Activated gamma-delta T cell treated with Interleukin-2 at 50 U/mL for 16 hours (primary cell): ENCODE results near the gene COMMD9.

Source experiments
- DNase-seq: peaks from one replicate; pipeline ENCODE4 v3.0.0-alpha.2; 2020

Gene COMMD9

GRCh38 chr11:36251823-36252222, 37.4 kb downstream of the COMMD9 start:
- no peak for DNase-seq

GRCh38 chr11:36249246-36249645, 40.0 kb downstream of the COMMD9 start:
- DNase-seq, result no peak

- no peak for DNase-seq
These were observed 40.8 kb downstream of the COMMD9 start for GRCh38 chr11:36248436-36248835.

GRCh38 chr11:36247493-36247892, 41.7 kb downstream of the COMMD9 start:
- no peak for DNase-seq

- DNase-seq, result no peak
These were observed 45.6 kb downstream of the COMMD9 start for GRCh38 chr11:36243641-36244040.

- no peak for DNase-seq
These were observed 47.7 kb downstream of the COMMD9 start for GRCh38 chr11:36241497-36241896.

GRCh38 chr11:36240801-36241200, 48.4 kb downstream of the COMMD9 start:
- no peak for DNase-seq

- DNase-seq, result no peak
These were observed 49.1 kb downstream of the COMMD9 start for GRCh38 chr11:36240173-36240572.

- DNase-seq, result no peak
These were observed 49.6 kb downstream of the COMMD9 start for GRCh38 chr11:36239636-36240035.

GRCh38 chr11:36238881-36239280, 50.3 kb downstream of the COMMD9 start:
- DNase-seq, result no peak

GRCh38 chr11:36238036-36238631, 51.1 kb downstream of the COMMD9 start:
- no peak for DNase-seq

GRCh38 chr11:36237391-36237790, 51.8 kb downstream of the COMMD9 start:
- DNase-seq, result no peak

- DNase-seq, result no peak
These were observed 53.5 kb downstream of the COMMD9 start for GRCh38 chr11:36235750-36236149.

GRCh38 chr11:36234825-36235224, 54.4 kb downstream of the COMMD9 start:
- DNase-seq, result no peak

GRCh38 chr11:36233204-36233603, 56.0 kb downstream of the COMMD9 start:
- DNase-seq, result no peak

GRCh38 chr11:36230779-36231699, 58.2 kb downstream of the COMMD9 start:
- no peak for DNase-seq

- DNase-seq, result no peak
These were observed 60.0 kb downstream of the COMMD9 start for GRCh38 chr11:36229091-36229705.

GRCh38 chr11:36228689-36229088, 60.5 kb downstream of the COMMD9 start:
- no peak for DNase-seq

GRCh38 chr11:36227044-36227443, 62.2 kb downstream of the COMMD9 start:
- no peak for DNase-seq

GRCh38 chr11:36224209-36224882, 64.9 kb downstream of the COMMD9 start:
- DNase-seq, result no peak

- DNase-seq, result no peak
These were observed 66.2 kb downstream of the COMMD9 start for GRCh38 chr11:36222831-36223635.
